Right ventricle myocardium superior (tissue), 1 donor: Measurements from ENCODE around the gene PPM1H. TPM values are rescaled to one million over a fixed set of nuclear protein-coding genes. Genes with fewer than 3 reads are reported as not detected.

Source experiments
- ATAC-seq: fragments of 200-7000 bp; cut with Tn5 transposase; one replicate; pipeline ENCODE4 v1.9.1; 2020; ENCODE audit warnings: mild to moderate bottlenecking; ENCODE audit not compliant: poor library complexity
- DNase-seq: peaks from one replicate; pipeline ENCODE4 v3.0.0-alpha.2; 2020
- intact Hi-C: fragments of 100-400 bp; cut with DNase I; formaldehyde crosslinking; loops from one replicate; pipeline ENCODE4 v1.11.2; 2022
- microRNA-seq: library from miRNA; unstranded; fragments of <30 nt; microRNA quantifications from one replicate; pipeline ENCODE4 v1.2.0, GENCODE V29; 2020
- total RNA-seq: library from RNA; stranded (reverse); fragmentation: NEBNext Ultra II Directional; extraction: Animal tissue kit (Norgen Biotek cat#: 25700); gene quantifications from one replicate; pipeline ENCODE4 v1.2.1, GENCODE V29; 2021
- donor health status: DM: no; HTN: yes; CAD: no; lungs with severe emphysema.

The PPM1H gene
- total RNA-seq, 1 donor from 2014 or later: 6.5 TPM

DNA sequence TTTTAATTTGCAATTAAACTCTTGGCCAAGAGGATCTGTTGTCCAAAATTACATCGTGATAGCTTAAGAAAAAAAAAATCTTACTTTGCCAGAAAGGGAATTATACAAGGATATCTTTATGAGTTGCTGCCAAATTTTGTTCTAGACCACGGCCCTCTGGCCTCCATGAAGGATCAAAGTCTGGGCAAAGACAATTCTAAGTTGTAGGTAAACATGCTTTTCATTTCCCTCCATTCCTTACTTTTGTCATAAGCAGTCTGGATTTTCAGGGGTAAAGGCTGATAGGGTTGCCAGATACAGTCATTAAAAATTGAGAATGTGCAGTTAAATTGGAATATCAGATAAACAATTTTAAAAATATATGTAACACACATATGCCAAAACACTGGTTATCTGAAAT lies 333.2 kb downstream of the PPM1H start:
- intact Hi-C loops: no loop called here
- ATAC-seq: no peak
- no peak for DNase-seq

DNA sequence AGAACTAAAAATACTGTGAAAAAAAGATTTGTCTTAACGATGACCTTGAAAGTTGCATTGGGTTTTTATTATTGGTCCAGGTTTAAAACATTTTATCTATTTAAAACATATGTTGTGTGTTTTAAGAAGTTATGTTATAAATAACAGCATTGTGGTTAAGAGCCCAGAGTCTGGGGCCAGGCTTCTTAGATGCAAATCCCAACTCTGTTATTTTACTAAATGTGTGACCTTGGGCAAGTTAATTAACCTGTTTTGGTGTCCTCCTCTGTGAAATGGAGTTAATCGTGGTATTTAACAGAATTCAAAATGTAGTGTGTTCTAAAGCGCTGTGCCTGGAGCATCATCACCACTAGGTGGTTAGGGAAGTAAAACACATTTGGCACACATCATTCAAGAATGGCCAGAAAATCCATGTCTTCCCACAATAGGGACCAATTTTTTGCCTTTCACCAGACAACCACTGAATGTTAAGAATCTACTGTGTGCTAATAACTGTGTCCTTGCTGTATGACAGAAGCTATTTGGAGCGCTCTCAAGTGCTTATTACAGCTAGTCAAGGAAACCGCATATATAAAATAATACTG lies 335.0 kb downstream of the PPM1H start:
- no peak for DNase-seq
- ATAC-seq: no peak
- intact Hi-C loops: no loop called here

- intact Hi-C loops: no loop called here
- DNase-seq (no peak), ATAC-seq (no peak)
Observed at GRCh38 chr12:62598846-62599245, 336.1 kb downstream of the PPM1H start.

DNA sequence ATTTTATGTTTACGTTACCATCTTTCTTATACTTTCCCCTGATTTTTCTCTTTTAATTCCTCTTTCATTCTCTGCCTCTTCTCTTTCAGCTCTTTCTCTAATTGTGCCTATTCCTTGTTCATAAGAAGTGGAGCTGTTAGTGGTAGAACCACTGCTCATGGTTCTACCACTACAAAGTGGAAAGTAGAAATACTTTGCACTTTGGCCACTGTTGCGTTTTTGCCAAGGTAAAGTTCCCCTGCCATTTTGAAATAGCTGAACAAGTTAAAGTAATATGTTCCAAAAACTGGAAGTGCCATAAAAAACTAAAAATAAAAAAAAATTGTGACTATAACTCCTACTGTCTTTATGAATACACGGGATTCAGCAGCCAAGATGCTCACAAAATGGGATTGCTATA lies 337.7 kb downstream of the PPM1H start:
- no peak for DNase-seq
- intact Hi-C loops: no loop called here
- no peak for ATAC-seq

Small RNAs within 50 kb of the gene (microRNA-seq; reads per million reads assigned to microRNA genes)
- 6,268 reads per million, percentile 94 among the genes with 10 or more reads in this experiment for gene MIRLET7I

Other genes with a start within 250 kb of the PPM1H start
- gene AVPR1A, start 216.1 kb upstream of the PPM1H start, total RNA-seq: 1.5 TPM